Midbrain (tissue), 1 donor: Measurements from ENCODE around the gene CXCL3.
A peak's percentile ranks its signal among the peaks of the same experiment; 100 is the strongest.
"Not testable (repeated sequence)": the region's sequence is repeated elsewhere in the genome, so short reads cannot be mapped to it uniquely, and the experiment has no call there.

ENCODE experiments used
- DNase-seq: peaks from one replicate; lab custom pipeline; 2025; lab: John Stamatoyannopoulos, UW

The CXCL3 gene

DNA sequence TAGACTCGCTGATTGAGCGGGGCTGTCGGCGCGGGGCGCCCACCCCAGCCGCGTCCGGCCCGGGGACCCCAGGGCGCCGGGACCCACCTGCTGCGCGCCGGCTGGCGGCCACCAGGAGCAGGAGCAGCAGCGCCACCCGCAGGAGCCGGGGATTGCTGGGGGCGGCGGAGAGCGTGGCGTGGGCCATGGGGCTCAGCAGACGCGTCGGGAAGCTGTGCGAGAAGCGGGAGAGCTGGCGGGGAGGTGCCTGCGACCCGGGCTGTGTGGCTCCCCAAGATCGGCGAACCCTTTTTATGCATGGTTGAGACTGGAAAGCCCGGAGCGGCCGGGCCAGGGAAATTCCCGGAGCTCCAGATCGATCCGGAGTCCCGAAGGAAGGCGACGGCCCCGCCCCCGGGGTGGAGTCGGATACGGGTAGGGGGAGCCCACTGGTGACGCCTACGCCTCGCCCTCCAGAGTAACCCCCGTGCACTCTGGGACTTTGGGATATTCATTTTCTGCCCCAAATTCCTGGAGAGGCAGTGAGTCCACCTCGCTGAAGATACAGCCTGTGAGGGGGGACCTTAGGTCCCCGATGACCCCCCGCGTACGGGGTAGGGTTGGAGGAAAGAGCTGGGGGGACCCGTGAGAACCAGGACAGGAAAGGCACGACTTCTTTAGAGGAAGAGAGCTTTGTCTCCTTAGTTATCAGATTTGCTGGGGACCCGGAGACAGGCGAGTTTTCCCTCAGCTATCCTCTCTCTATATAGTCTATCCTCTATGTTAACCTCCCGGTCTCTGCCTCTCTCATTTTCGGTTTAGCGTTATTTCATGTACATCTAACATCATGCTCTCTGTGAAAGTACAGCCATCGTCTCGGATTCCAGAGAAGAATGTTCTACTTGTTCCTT lies at the start of gene CXCL3:
TSS of gene CXCL3 (minus strand) at position 265 of the 890 bp plus-strand sequence. CDS start at position 187, 78 bp downstream.
- DNase-seq, result peak; percentile 19

DNA sequence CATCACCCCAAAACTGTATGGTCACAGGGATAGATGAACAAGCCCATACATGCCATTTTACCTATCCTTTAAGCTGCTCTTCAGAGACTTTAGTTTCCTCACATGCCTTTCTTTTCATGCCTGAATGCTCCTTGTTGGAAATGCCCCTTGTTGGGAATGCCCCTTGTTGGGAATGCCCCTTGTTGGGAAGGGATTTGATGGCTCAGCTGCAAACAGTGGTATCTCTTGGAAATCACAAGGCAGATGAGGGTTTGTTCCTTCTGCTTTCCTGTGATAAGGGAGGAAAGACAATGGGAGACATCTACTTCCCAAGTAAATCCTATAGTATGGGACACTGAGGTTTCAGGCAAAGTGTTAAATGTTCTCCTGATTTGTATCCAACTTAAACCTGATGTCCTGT lies 49.0 kb upstream of the CXCL3 start:
- no peak for DNase-seq

DNA sequence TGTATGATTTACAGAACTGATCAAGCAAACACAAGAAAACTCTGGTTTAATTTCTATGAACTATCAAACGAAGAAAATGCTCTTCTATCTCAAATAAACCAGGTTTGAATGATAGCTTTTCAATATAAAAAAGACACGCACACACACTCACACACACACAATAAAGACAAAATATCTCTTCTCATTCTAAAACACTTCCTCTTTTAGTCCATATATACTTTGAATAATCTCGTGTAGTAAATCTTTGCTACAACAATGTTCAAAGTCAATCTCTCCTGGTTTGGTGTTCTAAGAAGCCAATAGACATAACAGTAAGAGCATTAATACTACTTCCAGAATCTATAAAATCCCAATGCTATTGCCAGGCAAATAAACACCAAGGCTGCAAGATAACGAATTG lies 47.2 kb upstream of the CXCL3 start:
- no peak for DNase-seq

DNA sequence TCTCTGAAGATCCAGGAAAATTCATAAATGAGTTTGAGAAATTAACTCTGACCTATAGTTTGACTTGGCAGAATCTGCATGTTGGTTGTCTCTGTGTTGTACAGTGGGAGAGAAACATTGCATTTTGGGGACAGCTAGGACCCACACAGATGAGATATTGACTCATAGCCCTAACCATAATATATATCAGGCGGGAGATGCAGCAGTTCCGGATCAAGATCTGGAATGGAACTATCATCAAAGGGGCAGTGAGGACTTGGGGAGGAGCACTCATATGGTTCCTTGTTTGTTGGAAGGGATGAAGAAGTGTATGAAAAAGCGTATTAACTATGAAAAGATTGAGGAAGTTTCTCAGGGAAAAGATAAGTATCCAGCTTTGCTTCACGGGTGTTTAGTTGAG lies 46.5 kb upstream of the CXCL3 start:
- no peak for DNase-seq

DNA sequence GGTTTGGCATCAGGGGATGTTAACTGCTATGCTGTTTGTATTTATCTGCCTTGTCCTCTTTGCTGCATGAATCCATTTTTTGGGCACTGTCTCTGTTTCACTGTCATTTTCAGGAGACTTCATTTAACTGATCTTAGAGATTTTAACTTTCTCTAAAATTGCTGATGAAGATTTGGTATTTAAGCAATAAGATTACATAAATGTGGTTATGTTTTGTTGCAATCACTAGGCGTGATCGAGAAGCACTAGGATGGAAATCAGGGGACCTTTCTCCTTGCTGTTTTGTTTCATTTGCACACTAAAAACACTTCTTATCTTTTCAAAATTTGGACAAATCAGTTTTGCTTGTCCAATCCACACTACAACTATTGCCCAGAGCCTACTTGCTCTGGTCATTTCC lies 45.1 kb upstream of the CXCL3 start:
- no peak for DNase-seq

DNA sequence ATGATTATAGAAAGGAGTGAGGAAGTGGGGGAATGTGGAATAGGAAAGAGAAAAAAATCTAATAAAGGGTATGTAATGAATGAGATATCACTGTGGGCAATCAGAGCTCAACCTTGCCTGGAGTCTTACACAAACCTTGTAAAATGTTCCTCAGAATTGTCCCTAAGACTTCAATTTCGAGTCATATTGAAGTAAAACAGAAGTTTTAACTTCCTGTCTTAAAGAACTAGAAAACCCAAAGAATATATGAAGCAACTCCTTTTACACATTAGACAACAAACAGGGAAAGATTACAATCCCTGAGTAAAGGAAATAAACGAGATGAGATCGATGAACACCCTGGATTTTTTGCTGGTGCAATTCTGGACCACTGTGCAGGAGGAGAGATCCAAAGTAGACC lies 42.5 kb upstream of the CXCL3 start:
- no peak for DNase-seq

DNA sequence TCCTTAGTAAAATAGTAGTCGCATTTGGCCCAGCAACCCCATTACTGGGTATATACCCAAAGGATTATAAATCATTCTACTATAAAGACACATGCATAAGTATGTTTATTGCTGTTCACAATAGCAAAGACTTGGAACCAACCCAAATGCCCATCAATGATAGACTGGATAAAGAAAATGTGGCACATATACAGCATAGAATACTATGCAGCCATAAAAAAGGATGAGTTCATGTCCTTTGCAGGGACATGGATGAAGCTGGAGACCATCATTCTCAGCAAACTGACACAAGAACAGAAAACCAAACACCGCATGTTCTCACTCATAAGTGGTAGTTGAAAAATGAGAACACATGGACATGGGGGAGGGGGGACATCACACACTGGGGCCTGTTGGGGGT lies 41.9 kb upstream of the CXCL3 start:
- not testable (repeated sequence) for DNase-seq

DNA sequence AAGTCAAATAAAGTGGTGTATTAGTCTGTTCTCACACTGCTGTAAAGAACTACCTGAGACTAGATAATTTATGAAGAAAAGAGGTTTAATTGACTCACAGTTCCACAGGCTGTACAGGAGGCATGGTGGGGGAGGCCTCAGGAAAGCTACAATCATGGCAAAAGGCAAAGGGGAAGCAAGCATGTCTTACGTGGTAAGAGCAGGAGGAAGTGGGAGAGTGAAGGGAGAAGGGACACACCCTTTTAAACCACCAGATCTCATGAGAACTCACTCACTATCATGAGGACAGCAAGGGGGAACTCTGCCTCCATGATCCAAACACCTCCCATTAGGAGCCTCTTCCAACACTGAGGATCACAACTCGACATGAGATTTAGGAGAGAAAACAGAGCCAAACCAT lies 40.5 kb upstream of the CXCL3 start:
- not testable (repeated sequence) for DNase-seq

DNA sequence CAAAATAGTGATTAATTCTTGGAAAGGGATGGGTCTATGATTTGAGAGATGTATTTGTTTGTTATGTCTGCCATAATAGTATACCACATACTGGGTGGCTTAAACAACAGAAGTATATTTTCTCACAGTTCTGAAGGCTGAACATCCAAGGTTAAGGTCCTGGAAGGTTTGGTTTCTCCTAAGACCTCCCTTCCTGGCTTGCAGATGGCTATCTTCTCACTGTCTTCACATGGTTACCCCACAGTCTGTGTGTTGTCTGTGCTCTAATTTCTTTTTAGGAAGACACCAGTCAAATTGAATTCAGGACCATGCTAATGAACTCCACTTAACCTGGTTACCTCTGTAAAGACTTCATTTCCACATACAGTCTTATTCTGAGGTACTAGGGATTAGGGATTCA lies 34.9 kb upstream of the CXCL3 start:
- no peak for DNase-seq

DNA sequence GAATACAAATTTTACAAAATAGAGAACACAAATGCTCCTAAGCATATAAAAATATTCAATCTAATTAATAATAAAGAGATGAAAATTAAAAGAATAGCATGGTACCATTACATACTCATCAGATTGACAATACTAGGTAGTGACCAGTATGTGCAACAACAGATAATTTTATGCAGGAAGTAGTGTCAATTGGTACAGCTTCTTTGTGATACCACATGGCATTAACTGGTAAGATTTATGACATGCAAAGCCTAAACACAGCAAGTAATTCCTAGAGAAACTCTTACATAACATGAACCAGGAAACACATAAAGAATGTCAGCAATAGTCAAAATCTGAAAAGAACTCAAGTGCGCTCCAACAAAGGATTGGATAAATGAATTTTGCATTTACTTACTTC lies 34.2 kb upstream of the CXCL3 start:
- DNase-seq, result no peak

DNA sequence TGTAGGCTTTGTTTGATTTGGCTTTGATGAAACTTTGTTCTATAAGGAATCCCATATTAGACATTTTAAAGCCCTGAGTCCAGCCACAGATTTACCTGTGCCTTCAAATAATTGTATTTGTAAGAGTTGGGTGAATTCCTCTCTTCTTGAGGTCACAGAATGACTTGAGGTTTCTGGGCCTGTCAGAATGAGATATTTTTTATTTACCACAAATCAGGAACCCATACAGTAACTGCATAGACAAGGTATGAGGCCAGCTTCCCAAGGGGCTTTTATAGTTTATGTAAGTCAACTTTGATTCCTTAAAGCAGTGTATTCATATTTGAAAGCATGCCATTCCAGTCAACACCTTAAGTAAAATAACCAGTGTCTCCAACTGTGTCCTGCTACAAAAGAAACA lies 29.1 kb upstream of the CXCL3 start:
- DNase-seq, result no peak

DNA sequence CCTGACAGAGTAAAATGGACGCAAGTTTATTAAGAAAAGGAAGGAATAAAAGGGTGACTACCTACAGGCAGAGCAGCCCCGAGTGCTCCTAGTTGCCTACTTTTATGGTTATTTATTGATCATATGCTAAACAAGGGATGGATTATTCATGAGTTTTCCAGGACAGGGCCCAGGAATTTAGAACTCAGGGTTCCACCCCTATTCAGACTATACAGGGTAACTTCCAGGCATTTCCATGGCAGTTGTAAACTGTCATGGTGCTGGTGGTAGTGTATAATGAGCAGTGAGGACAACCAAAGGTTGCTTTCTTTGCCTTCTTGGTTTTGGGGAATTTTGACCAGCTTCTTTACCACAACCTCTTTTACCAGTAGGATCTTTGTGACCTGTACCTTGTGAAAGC lies 27.7 kb upstream of the CXCL3 start:
- DNase-seq, result no peak

DNA sequence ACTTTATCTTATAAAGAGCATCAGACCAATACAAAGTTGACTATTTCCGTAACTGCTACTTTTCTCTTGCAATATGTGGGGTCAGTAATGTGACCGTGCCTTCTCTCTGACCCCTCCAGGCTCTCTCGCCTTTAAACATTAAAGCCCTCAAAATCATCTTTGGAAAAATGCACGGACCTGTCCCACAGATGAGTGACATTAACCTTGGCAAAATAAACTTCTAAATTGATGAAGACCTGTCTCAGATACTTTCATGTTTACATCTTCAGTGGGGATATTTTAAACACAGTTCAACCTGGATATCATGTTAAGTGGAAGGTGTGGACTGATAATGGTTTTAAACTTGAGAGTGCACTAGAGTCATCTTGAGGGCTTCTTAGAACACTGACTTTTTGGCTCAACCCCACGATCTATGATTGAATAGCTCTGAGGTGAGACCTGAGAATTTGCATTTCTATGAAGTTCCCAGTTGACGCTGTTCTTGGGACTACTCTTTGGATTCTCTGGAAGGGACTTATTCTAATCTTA lies 26.7 kb upstream of the CXCL3 start:
- no peak for DNase-seq

DNA sequence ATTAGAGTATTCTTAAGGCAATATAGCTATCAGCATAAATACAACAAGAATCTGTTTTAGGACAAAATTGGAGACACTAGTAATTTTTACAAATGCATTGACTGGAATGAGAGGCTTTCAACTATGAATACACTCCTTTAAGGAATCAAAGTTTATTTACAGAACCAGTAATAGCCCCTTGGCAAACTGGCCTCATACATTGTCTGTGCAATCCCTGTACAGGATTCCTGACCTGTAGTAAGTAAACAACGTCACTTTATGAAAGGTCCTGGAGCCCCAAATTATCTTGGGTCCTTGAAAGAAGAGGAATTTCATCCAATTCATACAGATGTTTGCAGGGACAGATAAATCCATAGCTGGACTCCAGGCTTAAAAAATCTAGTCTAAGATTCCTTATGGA lies 25.4 kb upstream of the CXCL3 start:
- no peak for DNase-seq

DNA sequence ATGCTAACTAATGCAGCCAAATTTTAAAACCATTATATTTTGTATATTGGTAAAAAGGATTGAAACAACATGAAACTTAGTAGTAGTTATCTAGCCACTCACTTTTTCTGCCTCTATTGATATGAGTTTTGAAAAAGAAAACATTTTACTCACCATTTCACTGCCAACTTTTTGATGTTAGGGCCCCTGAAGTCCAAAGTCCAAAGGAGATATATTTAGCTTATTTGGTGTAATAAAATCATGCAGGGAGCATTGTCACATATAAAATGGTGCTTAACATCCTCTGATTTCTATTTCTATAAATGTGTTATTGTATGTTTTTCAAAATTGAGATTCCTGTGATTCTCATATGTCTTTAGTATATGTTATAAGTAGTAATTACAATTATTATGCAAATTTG lies 24.5 kb upstream of the CXCL3 start:
- DNase-seq, result no peak

DNA sequence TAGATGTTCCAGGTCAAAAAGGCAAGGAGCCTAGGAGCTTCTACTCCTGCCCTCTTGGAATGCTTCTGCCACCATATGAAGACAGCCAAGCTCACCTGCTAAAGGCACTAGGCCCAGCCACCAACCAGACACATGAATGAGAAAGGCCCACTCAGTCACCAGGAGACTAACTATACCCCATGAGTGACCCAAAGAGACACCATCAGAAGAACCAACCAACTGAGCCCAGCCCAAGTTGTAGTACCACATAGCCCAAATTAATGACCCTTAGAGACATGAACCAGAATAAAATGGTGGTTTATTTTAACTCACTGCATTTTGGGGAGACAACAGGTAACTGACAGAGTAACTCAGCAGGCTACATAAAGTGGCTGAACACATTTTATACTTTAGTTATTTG lies 22.9 kb upstream of the CXCL3 start:
- no peak for DNase-seq

DNA sequence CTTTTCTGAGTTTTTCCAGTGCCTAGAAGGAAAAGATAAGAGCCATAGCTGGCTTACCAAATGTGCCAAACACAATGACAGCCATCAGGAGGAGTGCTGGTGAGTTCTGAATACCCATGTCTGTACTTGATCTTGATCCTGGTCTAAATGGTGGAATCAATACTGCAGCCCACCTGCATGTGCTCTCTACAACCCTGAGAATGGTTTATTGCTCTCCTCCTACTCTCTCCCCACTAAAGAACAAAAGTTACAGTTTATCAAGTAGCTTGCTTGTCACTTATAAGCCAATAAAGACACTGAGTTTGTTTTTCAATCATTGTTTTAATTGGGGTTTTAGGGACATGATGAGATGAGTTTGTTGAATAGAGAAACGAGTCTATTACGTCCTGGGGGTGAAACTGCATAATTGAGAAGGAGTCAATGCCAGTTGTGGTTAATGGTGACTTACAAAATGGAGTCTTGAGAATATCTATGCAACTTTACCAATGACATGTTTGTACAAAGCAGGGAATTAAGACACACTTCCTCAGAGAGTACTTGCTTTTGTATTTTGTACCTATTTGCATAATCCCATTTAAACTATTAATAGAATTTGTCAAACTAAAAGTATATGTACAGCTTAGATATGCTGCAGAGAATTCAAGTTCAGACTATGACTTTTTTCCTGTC lies 20.8 kb upstream of the CXCL3 start:
- DNase-seq, result no peak

DNA sequence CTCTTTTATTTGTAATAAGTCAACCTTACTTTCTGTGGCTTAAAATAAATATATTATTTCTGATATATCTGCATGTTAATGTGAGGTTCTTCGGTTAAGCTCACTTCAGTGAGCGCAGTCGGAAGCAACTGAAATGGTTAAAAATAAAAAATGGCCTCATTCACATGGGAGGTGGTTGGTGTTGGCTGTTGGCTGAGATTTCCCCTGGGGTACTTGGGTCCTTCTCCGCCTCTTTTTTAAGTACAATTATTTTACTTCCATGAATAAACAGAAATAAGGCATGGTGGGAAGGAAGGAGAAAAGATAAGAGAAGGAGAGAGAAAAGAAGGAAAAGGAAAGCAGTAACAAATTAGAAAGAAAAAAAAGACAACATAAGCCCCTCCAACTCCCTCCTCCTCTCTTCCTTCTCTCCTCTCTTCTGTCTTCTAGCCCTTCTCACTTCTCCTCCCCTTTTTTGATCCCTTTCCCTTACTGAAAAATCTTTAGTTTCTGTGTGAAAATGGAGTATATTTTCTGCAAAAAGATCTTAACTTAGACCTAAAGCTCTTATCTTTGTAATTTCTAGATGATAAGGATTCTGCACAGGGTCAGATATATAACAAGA lies 19.7 kb upstream of the CXCL3 start:
- DNase-seq, result no peak

DNA sequence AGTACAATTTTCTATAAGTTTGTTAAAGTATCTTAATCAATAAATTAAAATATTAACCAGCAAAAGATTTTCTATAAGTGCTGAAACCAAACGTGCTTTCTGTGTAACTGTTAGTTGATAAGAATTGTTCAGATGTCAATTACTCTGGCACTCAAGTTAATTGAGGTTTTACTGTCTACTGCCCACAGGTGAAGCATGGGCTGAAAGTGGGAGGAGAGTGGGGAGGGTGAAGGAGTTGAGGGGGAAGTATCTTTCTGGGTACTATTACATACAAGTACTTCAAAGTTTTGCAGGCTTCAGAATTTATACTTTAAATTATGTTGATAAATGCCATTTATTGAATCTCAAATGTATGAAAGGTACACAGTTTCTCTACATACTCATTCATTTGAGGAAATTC lies 19.1 kb upstream of the CXCL3 start:
- no peak for DNase-seq

DNA sequence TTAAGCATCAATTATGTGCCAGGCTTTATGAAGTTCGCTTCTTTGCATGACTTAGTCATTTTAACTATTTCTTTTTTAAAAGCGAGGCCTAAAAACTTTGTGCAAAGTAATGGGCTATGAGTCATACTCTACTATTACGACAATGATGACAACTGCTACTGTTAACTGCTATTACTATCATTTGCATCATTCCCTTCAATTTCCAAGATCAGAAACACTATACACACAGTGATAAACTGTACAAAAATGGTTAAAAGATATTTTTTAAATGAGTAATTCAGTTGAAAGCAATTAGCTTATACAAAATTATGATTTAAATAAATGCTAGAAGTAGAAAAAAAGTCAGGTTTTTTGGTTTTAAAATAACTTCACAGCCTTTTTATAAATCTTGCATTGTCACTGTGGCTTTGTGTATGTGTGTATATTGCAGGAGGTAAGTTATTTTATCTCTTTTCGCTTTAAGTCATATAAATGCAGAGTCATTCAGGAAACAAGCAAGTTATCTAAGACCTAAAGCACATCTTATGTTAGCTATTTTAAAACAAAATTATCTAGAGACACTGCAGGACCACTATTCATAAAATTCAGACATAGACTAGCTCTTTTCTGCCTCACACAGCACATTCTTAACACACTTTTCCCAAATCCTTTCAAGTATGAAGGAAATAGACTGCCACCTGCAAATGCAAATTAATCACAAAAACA lies 18.5 kb upstream of the CXCL3 start:
- no peak for DNase-seq

DNA sequence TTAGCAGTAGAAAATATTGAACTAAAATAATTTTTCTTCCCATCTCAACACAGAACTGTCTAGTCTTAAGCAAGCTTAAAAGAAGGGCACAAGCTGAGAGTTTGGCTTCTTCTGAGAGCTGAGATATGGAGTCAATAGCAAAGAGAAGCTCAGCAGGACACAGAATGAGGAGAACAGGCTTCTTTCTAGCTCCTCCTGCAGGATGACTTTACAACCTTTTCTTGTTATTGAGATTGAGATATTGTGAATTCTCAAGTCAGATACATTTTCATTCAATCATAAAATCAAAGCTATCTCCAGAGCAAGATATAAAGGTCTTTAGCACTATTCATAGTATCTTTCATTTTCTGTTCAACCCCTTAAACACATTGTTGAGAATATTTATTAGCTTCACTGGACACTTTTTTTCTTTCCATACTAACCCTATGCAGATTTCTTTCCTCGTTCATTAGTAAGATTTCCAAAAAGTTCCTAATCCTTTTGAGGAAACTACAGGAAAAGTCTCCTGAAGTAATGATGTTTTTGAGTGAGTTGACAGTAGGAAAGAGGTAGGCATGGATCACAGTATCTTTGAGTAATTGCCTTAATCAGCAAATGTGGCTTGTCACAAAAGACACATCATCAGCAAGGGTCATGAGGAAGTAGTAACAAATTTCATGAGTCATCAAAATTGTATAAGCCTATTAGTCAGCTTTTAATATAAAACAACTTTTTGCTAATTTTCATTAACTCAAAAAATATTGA lies 17.8 kb upstream of the CXCL3 start:
- DNase-seq, result no peak

DNA sequence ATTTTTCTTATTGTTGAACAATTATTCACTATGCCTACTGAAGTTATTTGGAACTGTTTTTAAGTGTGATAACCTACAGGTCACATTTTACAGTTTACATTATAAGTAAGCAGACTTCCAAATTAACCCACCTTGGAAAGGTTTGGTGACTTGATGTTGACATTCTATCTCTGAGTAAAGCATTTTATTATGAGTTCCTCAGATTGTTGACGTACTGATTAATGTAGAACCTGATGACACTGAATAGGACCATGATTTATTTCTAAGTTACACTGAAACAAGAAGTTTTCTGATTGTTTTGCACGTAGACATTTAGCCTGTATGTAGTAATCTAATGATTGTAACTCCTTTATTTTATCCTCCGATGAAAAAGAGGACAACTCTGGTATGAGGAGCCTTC lies 17.0 kb upstream of the CXCL3 start:
- no peak for DNase-seq
